Measurements from ENCODE around the gene LYRM9. TPM values are rescaled to one million over a fixed set of nuclear protein-coding genes. Genes with fewer than 3 reads are reported as not detected.

Gene LYRM9
- total RNA-seq, 1 donor from 2014 or later = 3.5 TPM

GRCh38 chr17:27862004-27862403 lies 31.2 kb downstream of the LYRM9 start:
- Histone ChIP-seq H3K9ac (ENCODE audit: low read length) (no peak overlapping the region), H3K27ac (ENCODE audit: low read depth, low read length) (no peak overlapping the region), H4K20me1 (ENCODE audit: insufficient read depth, low read length) (no peaks in the 10 kb centered on the region), H3K4me3 (ENCODE audit: insufficient read depth, low read depth, low read length) (no peak overlapping the region), H3K4me2 (ENCODE audit: low read length) (no peak overlapping the region), H3K9me3 (ENCODE audit: insufficient read depth, low read depth, low read length) (no peaks in the 10 kb centered on the region), H3K36me3 (ENCODE audit: insufficient read depth, low read length) (no peaks in the 10 kb centered on the region), H3K79me2 (ENCODE audit: insufficient read depth, low read length) (no peaks in the 10 kb centered on the region), H3K27me3 (ENCODE audit: insufficient read depth, low read length) (no peaks in the 10 kb centered on the region), H2AFZ (ENCODE audit: low read depth, low read length) (no peak overlapping the region), H3K4me1 (ENCODE audit: insufficient read depth, low read length) (no peaks in the 10 kb centered on the region)
- peaks cover 7% of the 10 kb centered on the region for H3K9me3 Mint-ChIP-seq (ENCODE audit: unreplicated experiment)
- no peaks in the 10 kb centered on the region for H3K4me1 Mint-ChIP-seq (ENCODE audit: low read depth, unreplicated experiment)
- H3K4me3 Mint-ChIP-seq (ENCODE audit: unreplicated experiment) = no peak overlapping the region
- DNase-seq (ENCODE audit: low read depth) (no peak), FAIRE-seq (no peak)
- H3K27me3 Mint-ChIP-seq (ENCODE audit: low read depth, unreplicated experiment) = peaks cover 34% of the 10 kb centered on the region
- no peak overlapping the region for H3K27ac Mint-ChIP-seq (ENCODE audit: unreplicated experiment)
- no peaks in the 10 kb centered on the region for H3K36me3 Mint-ChIP-seq (ENCODE audit: low read depth, unreplicated experiment)
- TF ChIP-seq CTCF (IDR thresholded peaks at IDR 0.05; ENCODE audit: insufficient read depth, low read depth, low read length) (no peak), EZH2 (IDR thresholded peaks at IDR 0.05; ENCODE audit: insufficient read depth, low read length) (no peak)

- Histone ChIP-seq H3K9me3 (ENCODE audit: insufficient read depth, low read depth, low read length) (no peaks in the 10 kb centered on the region), H3K36me3 (ENCODE audit: insufficient read depth, low read length) (no peaks in the 10 kb centered on the region), H4K20me1 (ENCODE audit: insufficient read depth, low read length) (no peaks in the 10 kb centered on the region), H3K4me2 (ENCODE audit: low read length) (no peak overlapping the region), H3K4me1 (ENCODE audit: insufficient read depth, low read length) (no peaks in the 10 kb centered on the region), H2AFZ (ENCODE audit: low read depth, low read length) (no peak overlapping the region), H3K27ac (ENCODE audit: low read depth, low read length) (no peak overlapping the region), H3K9ac (ENCODE audit: low read length) (no peak overlapping the region), H3K4me3 (ENCODE audit: insufficient read depth, low read depth, low read length) (no peak overlapping the region), H3K27me3 (ENCODE audit: insufficient read depth, low read length) (no peaks in the 10 kb centered on the region), H3K79me2 (ENCODE audit: insufficient read depth, low read length) (no peaks in the 10 kb centered on the region)
- FAIRE-seq (no peak), DNase-seq (ENCODE audit: low read depth) (no peak)
- no peak overlapping the region for H3K27ac Mint-ChIP-seq (ENCODE audit: unreplicated experiment)
- H3K36me3 Mint-ChIP-seq (ENCODE audit: low read depth, unreplicated experiment) = no peaks in the 10 kb centered on the region
- peaks cover 33% of the 10 kb centered on the region for H3K27me3 Mint-ChIP-seq (ENCODE audit: low read depth, unreplicated experiment)
- no peaks in the 10 kb centered on the region for H3K4me1 Mint-ChIP-seq (ENCODE audit: low read depth, unreplicated experiment)
- peaks cover 7% of the 10 kb centered on the region for H3K9me3 Mint-ChIP-seq (ENCODE audit: unreplicated experiment)
- no peak overlapping the region for H3K4me3 Mint-ChIP-seq (ENCODE audit: unreplicated experiment)
- no peak for TF ChIP-seq CTCF (IDR thresholded peaks at IDR 0.05; ENCODE audit: insufficient read depth, low read depth, low read length)
- TF ChIP-seq EZH2 (IDR thresholded peaks at IDR 0.05; ENCODE audit: insufficient read depth, low read length) = no peak
Measured at GRCh38 chr17:27860971-27861664, 32.0 kb downstream of the LYRM9 start.

DNA sequence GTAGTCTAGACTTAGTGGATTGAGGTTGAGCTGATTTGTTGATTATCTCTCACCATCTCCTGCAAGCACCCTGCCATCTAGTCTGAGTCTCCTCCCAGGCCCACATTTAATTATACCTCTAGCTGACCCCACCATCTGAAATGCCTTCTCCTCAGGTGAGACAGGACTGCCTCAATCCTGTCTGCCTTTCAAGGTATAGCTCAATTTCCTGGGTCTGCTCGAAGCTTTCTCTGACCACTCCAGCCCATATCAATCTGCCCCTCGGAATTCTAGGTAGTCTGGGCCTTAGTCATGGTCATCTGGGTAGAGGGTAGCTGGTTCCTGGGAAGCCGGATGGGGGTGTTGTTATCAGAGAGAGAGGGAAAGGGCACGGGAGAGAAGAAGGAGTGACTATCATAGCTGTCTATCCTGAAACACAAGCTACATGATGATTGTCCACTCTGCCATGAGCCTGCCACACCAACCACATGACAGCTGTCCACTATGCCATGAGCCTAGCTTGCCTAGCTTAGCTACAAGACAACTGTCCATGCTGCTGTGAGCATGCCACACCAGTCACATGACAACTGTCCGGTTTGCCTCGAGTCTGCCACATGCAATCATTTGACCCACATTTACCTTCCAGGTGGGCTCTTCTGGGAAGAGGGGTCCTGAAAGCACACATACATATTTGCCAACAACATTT lies 34.4 kb downstream of the LYRM9 start:
- no peak overlapping the region for H2AFZ ChIP-seq (ENCODE audit: low read depth, low read length)
- H3K9me3 ChIP-seq (ENCODE audit: insufficient read depth, low read depth, low read length) = no peaks in the 10 kb centered on the region
- peaks cover 27% of the 10 kb centered on the region for H3K27me3 Mint-ChIP-seq (ENCODE audit: low read depth, unreplicated experiment)
- H3K9me3 Mint-ChIP-seq (ENCODE audit: unreplicated experiment) = peaks cover 7% of the 10 kb centered on the region
- H3K4me3 ChIP-seq (ENCODE audit: insufficient read depth, low read depth, low read length) = no peak overlapping the region
- no peak overlapping the region for H3K4me2 ChIP-seq (ENCODE audit: low read length)
- FAIRE-seq = no peak
- no peaks in the 10 kb centered on the region for H3K27me3 ChIP-seq (ENCODE audit: insufficient read depth, low read length)
- no peaks in the 10 kb centered on the region for H4K20me1 ChIP-seq (ENCODE audit: insufficient read depth, low read length)
- H3K36me3 Mint-ChIP-seq (ENCODE audit: low read depth, unreplicated experiment) = no peaks in the 10 kb centered on the region
- no peak overlapping the region for H3K9ac ChIP-seq (ENCODE audit: low read length)
- no peak overlapping the region for H3K27ac Mint-ChIP-seq (ENCODE audit: unreplicated experiment)
- no peaks in the 10 kb centered on the region for H3K79me2 ChIP-seq (ENCODE audit: insufficient read depth, low read length)
- H3K27ac ChIP-seq (ENCODE audit: low read depth, low read length) = no peak overlapping the region
- no peak for DNase-seq (ENCODE audit: low read depth)
- H3K4me3 Mint-ChIP-seq (ENCODE audit: unreplicated experiment) = no peak overlapping the region
- no peaks in the 10 kb centered on the region for H3K4me1 Mint-ChIP-seq (ENCODE audit: low read depth, unreplicated experiment)
- no peaks in the 10 kb centered on the region for H3K4me1 ChIP-seq (ENCODE audit: insufficient read depth, low read length)
- H3K36me3 ChIP-seq (ENCODE audit: insufficient read depth, low read length) = no peaks in the 10 kb centered on the region
- TF ChIP-seq EZH2 (IDR thresholded peaks at IDR 0.05; ENCODE audit: insufficient read depth, low read length) = no peak
- no peak for TF ChIP-seq CTCF (IDR thresholded peaks at IDR 0.05; ENCODE audit: insufficient read depth, low read depth, low read length)
